ENCODE measurements around the gene TUBB2B. TPM values are rescaled to one million over a fixed set of nuclear protein-coding genes. Genes with fewer than 3 reads are reported as not detected.

Gene TUBB2B
- total and polyA plus RNA-seq, 2 experiments from 2014 or later, result 355 to 794 TPM

DNA sequence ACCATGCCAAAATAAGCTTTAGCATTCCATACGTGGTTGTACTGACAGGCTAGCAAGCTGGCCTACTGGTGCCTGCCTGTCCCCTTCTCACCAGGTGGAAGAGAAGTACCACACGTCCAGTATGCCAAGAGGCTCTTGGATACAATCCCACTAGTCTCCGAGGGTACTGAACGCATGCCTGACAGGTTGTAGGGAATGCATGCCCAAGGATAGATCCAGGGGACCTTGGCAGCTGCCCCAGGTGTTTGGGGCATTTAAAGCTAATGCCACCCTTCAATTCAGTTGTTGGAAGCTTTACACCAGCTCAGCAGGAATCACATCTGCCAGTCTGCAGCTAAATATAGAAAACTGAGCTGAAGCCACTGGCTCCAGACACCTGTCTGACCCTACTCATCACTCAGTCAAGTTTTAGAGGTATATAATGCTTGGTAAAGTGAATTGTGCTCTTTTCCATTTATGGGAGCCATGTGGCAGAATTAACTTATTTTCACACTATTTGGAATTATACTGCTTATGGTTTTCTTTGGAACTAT lies 4.9 kb downstream of the TUBB2B start (continued):
- TF ChIP-seq EZH2 (IDR thresholded peaks at IDR 0.05; ENCODE audit: low read depth, unreplicated experiment), result no peak
- TF ChIP-seq POLR2AphosphoS5 (IDR thresholded peaks at IDR 0.05; ENCODE audit: low read depth), result no peak; the same call in 1 of the 2 replicates
- no peak for TF ChIP-seq EZH2phosphoT487 (IDR thresholded peaks at IDR 0.05; ENCODE audit: unreplicated experiment)
- no peak for TF ChIP-seq ZNF331 (CRISPR knock-in tag; IDR thresholded peaks at IDR 0.05; ENCODE audit: low read depth)
- no peak for TF ChIP-seq STAT1 (IDR thresholded peaks at IDR 0.05; ENCODE audit: unreplicated experiment)

DNA sequence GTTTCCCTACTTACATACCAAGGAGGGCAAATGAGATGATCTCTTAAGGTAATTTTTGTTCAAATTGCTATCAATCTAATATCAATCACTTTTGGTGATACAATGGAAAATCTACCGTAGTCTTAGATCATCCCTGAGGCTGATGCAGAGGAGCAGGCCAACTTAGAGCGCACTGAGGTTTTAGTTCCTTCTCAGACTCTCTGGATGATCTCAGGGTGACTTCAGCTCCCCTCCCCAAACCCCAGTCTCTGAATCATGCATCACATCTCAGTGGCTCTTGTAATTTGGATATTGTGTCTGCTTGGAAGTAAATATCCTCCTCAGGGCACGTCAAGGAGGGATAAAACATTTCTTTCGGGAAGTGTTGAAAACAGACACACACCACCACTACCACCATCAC lies 5.9 kb downstream of the TUBB2B start:
- Histone ChIP-seq H4K20me1 (replicated peaks; ENCODE audit: insufficient read depth) (peaks cover 19% of the 10 kb centered on the region), H3K27me3 (ENCODE audit: insufficient read depth) (no peaks in the 10 kb centered on the region), H2AFZ (no peak overlapping the region), H3K4me1 (ENCODE audit: insufficient read depth) (peaks cover 11% of the 10 kb centered on the region), H3K79me2 (replicated peaks; ENCODE audit: insufficient read depth) (peaks cover 11% of the 10 kb centered on the region), H3K4me3 (no peak overlapping the region), H3K9me2 (ENCODE audit: insufficient read depth) (no peaks in the 10 kb centered on the region), H3F3A (replicated peaks; ENCODE audit: low read depth) (peaks cover 16% of the 10 kb centered on the region), H3K4me2 (no peak overlapping the region), H3K27ac (ENCODE audit: low read depth) (no peak overlapping the region), H3K36me3 (ENCODE audit: insufficient read depth) (peaks cover 6% of the 10 kb centered on the region)
- no peak overlapping the region for H3K27ac Mint-ChIP-seq
- H3K9me3 Mint-ChIP-seq, result peaks cover 6% of the 10 kb centered on the region; the same call in 1 of the 3 replicates
- H3K4me3 Mint-ChIP-seq, result no peak overlapping the region
- peaks cover 27% of the 10 kb centered on the region for H3K4me1 Mint-ChIP-seq
- ATAC-seq, result no peak
- peaks cover 29% of the 10 kb centered on the region for H3K36me3 Mint-ChIP-seq (ENCODE audit: low read depth)
- TF ChIP-seq, protein P1, sequence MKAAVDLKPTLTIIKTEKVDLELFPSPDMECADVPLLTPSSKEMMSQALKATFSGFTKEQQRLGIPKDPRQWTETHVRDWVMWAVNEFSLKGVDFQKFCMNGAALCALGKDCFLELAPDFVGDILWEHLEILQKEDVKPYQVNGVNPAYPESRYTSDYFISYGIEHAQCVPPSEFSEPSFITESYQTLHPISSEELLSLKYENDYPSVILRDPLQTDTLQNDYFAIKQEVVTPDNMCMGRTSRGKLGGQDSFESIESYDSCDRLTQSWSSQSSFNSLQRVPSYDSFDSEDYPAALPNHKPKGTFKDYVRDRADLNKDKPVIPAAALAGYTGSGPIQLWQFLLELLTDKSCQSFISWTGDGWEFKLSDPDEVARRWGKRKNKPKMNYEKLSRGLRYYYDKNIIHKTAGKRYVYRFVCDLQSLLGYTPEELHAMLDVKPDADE (IDR thresholded peaks at IDR 0.05), result no peak
- no peak for TF ChIP-seq CREB1 (CRISPR knock-in tag; IDR thresholded peaks at IDR 0.05; ENCODE audit: low read depth)
- TF ChIP-seq POLR2AphosphoS5 (IDR thresholded peaks at IDR 0.05; ENCODE audit: low read depth), result no peak
- TF ChIP-seq, protein P2, sequence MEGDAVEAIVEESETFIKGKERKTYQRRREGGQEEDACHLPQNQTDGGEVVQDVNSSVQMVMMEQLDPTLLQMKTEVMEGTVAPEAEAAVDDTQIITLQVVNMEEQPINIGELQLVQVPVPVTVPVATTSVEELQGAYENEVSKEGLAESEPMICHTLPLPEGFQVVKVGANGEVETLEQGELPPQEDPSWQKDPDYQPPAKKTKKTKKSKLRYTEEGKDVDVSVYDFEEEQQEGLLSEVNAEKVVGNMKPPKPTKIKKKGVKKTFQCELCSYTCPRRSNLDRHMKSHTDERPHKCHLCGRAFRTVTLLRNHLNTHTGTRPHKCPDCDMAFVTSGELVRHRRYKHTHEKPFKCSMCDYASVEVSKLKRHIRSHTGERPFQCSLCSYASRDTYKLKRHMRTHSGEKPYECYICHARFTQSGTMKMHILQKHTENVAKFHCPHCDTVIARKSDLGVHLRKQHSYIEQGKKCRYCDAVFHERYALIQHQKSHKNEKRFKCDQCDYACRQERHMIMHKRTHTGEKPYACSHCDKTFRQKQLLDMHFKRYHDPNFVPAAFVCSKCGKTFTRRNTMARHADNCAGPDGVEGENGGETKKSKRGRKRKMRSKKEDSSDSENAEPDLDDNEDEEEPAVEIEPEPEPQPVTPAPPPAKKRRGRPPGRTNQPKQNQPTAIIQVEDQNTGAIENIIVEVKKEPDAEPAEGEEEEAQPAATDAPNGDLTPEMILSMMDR (conservative IDR thresholded peaks at IDR 0.05; ENCODE audit: low read depth in 2 of 2), result no peak
- TF ChIP-seq EZH2 (IDR thresholded peaks at IDR 0.05; ENCODE audit: low read depth, unreplicated experiment), result no peak
- no peak for TF ChIP-seq NANOG (IDR thresholded peaks at IDR 0.05; ENCODE audit: borderline replicate concordance)
- TF ChIP-seq, protein P3, sequence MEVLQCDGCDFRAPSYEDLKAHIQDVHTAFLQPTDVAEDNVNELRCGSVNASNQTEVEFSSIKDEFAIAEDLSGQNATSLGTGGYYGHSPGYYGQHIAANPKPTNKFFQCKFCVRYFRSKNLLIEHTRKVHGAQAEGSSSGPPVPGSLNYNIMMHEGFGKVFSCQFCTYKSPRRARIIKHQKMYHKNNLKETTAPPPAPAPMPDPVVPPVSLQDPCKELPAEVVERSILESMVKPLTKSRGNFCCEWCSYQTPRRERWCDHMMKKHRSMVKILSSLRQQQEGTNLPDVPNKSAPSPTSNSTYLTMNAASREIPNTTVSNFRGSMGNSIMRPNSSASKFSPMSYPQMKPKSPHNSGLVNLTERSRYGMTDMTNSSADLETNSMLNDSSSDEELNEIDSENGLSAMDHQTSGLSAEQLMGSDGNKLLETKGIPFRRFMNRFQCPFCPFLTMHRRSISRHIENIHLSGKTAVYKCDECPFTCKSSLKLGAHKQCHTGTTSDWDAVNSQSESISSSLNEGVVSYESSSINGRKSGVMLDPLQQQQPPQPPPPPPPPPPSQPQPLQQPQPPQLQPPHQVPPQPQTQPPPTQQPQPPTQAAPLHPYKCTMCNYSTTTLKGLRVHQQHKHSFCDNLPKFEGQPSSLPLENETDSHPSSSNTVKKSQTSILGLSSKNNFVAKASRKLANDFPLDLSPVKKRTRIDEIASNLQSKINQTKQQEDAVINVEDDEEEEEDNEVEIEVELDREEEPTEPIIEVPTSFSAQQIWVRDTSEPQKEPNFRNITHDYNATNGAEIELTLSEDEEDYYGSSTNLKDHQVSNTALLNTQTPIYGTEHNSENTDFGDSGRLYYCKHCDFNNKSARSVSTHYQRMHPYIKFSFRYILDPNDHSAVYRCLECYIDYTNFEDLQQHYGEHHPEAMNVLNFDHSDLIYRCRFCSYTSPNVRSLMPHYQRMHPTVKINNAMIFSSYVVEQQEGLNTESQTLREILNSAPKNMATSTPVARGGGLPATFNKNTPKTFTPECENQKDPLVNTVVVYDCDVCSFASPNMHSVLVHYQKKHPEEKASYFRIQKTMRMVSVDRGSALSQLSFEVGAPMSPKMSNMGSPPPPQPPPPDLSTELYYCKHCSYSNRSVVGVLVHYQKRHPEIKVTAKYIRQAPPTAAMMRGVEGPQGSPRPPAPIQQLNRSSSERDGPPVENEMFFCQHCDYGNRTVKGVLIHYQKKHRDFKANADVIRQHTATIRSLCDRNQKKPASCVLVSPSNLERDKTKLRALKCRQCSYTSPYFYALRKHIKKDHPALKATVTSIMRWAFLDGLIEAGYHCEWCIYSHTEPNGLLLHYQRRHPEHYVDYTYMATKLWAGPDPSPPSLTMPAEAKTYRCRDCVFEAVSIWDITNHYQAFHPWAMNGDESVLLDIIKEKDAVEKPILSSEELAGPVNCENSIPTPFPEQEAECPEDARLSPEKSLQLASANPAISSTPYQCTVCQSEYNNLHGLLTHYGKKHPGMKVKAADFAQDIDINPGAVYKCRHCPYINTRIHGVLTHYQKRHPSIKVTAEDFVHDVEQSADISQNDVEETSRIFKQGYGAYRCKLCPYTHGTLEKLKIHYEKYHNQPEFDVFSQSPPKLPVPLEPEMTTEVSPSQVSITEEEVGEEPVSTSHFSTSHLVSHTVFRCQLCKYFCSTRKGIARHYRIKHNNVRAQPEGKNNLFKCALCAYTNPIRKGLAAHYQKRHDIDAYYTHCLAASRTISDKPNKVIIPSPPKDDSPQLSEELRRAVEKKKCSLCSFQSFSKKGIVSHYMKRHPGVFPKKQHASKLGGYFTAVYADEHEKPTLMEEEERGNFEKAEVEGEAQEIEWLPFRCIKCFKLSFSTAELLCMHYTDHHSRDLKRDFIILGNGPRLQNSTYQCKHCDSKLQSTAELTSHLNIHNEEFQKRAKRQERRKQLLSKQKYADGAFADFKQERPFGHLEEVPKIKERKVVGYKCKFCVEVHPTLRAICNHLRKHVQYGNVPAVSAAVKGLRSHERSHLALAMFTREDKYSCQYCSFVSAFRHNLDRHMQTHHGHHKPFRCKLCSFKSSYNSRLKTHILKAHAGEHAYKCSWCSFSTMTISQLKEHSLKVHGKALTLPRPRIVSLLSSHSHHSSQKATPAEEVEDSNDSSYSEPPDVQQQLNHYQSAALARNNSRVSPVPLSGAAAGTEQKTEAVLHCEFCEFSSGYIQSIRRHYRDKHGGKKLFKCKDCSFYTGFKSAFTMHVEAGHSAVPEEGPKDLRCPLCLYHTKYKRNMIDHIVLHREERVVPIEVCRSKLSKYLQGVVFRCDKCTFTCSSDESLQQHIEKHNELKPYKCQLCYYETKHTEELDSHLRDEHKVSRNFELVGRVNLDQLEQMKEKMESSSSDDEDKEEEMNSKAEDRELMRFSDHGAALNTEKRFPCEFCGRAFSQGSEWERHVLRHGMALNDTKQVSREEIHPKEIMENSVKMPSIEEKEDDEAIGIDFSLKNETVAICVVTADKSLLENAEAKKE (CRISPR knock-in tag; IDR thresholded peaks at IDR 0.05), result no peak
- TF ChIP-seq JUNB (IDR thresholded peaks at IDR 0.05; ENCODE audit: unreplicated experiment), result no peak
- H3K27me3 Mint-ChIP-seq (ENCODE audit: insufficient read depth, low read depth, poor library complexity), result peaks cover 8% of the 10 kb centered on the region
- no peak for DNase-seq (ENCODE audit: low spot score)
